BJ (cell line): ENCODE results near the gene KEAP1. TPM values are rescaled to one million over a fixed set of nuclear protein-coding genes. Genes with fewer than 3 reads are reported as not detected.

ENCODE experiments used
- CTCF ChIA-PET: fragments of 350-600 bp; formaldehyde crosslinking; extraction: SDS; loops from one replicate; lab custom pipeline; 2021; ENCODE audit warnings: antibody characterized with exemption, inconsistent platforms; lab: Yijun Ruan, JAX
- POLR2A ChIA-PET: fragments of 300-600 bp; sonication (Branson Sonifier 250); formaldehyde crosslinking; extraction: SDS; loops from one replicate; lab custom pipeline; 2021; ENCODE audit warnings: antibody characterized with exemption; lab: Charles Lee
- DNase-seq: peaks from one replicate; pipeline ENCODE4 v3.0.0-alpha.2; 2011; ENCODE audit warnings: low read depth
- H3K27me3 ChIP-seq: 2 replicates; pipeline ENCODE4 v1.6.0; 2011; ENCODE audit warnings: low read length; ENCODE audit not compliant: control insufficient read depth, insufficient read depth
- H3K36me3 ChIP-seq: 2 replicates; pipeline ENCODE4 v1.5.1; 2011; ENCODE audit warnings: low read length; ENCODE audit not compliant: control insufficient read depth, insufficient read depth
- H3K4me3 ChIP-seq: 2 replicates; pipeline ENCODE4 v1.5.1; 2011; ENCODE audit warnings: low read depth, mild to moderate bottlenecking, control low read depth, low read length
- polyA plus RNA-seq: library from polyadenylated mRNA; depleted of rRNA; stranded (reverse); fragments of >200 nt; gene quantifications from 2 replicates; pipeline ENCODE4 v1.2.3, GENCODE V29; 2011
- TF ChIP-seq, protein P1 (sequence below): IDR thresholded peaks from 2 replicates; pipeline ENCODE4 v1.5.1; 2011; ENCODE audit warnings: low read depth, mild to moderate bottlenecking, control low read depth, inconsistent platforms, low read length, moderate library complexity; ENCODE audit not compliant: insufficient read depth

The KEAP1 gene
- polyA plus RNA-seq, 1 experiment, result 114 TPM

DNA sequence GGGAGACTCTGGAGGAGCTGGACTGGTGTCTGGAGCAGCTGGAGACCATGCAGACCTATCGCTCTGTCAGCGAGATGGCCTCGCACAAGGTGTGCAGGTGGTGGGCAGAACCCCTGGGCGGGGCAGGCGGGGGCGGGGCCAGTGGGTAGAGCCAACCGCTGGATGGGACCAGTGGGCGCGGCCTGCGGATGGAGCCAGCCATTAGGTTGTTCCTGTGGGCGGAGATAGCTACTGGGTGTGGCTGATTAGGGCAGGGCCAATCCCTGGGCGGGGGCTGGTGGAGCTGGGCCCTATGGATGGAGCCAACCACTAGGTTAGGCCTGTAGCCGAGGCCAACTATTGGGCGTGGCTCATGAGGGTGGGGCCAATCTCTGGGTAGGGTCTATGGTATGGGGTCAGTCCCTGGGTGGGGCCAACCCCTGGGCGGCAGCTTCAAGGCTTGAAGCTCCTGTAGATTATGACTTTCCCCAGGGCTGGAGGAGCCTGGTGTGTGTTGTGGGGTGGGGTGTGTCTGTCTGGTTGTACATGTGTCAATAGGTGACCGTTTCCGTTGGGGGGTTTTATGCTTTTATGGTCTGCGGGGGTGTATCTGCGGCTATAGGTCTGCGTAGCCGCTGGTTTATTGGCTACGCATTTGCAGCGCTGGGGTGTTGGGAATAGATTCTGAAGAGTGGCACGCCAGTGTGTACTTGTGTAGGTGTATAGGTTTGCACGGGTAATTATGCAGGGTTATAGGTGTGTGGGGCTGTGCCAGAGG, 52.1 kb downstream of the KEAP1 start:
- TF ChIP-seq, protein P1, sequence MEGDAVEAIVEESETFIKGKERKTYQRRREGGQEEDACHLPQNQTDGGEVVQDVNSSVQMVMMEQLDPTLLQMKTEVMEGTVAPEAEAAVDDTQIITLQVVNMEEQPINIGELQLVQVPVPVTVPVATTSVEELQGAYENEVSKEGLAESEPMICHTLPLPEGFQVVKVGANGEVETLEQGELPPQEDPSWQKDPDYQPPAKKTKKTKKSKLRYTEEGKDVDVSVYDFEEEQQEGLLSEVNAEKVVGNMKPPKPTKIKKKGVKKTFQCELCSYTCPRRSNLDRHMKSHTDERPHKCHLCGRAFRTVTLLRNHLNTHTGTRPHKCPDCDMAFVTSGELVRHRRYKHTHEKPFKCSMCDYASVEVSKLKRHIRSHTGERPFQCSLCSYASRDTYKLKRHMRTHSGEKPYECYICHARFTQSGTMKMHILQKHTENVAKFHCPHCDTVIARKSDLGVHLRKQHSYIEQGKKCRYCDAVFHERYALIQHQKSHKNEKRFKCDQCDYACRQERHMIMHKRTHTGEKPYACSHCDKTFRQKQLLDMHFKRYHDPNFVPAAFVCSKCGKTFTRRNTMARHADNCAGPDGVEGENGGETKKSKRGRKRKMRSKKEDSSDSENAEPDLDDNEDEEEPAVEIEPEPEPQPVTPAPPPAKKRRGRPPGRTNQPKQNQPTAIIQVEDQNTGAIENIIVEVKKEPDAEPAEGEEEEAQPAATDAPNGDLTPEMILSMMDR, result no peak
- ChIA-PET POLR2A (no interaction called here), CTCF (interaction anchor here (2.1 kb wide), 1 partner anchor 28 kb away, joined by 6 read pairs; no protein-coding TSS in a partner anchor)
- Histone ChIP-seq H3K27me3 (no peaks in the 10 kb centered on the region), H3K36me3 (peaks cover 13% of the 10 kb centered on the region), H3K4me3 (no peak overlapping the region)
- DNase-seq, result no peak

DNA sequence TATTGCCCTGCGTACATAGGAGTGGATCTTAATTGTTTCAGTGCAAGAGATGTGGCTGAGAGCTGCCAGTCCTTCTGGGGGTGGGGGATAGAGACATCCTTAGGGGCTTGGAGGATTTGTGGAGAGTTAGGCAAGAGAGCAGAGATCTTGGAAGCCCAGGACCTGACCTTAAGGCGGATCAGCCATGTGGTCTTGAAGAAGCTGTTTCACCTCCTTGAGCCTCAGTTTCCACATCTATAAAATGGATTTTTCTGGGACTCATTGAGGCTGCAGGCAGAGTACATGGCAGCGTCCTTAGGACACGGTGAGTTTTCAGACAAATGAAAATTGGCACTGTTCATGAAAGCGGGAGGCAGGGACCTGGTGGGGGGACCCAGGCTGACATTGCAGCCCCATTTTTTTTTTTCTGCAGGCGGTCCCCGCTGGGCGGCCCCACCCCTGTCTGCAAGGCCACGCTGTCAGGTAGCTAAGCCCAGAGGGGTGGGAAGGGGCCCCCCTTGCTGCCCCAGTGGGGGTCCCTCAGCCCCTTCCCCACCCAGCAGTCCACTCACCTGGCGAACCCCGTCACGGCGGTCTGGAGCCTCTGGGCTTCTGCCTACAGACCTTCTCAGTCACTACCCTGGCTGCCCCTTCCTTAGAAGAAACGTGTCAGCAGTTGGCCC, 52.8 kb downstream of the KEAP1 start:
- Histone ChIP-seq H3K36me3 (peaks cover 13% of the 10 kb centered on the region), H3K27me3 (no peaks in the 10 kb centered on the region), H3K4me3 (no peak overlapping the region)
- POLR2A ChIA-PET, result no interaction called here
- TF ChIP-seq, protein P1, result no peak
- no peak for DNase-seq
- CTCF ChIA-PET, result interaction anchor here (2.1 kb wide), 1 partner anchor 27 kb away, joined by 6 read pairs; no protein-coding TSS in a partner anchor

DNA sequence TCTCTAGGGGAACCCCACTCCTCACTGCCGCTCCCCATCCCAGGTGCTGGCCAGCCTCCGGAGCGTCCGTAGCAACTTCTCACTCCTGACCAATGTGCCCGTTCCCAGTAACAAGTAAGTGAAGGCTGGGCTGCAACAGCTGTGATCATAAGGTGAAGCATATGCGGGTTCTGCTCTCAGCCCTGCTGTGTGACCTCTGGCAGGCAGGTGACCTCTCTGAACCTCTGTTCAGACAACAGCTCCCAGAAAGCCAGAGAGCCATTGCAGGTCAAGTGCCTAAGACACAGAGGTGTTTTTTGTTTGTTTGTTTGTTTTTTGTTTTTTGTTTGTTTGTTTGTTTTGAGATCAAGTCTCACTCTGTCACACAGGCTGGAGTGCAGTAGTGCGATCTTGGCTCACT, 54.1 kb downstream of the KEAP1 start:
- Histone ChIP-seq H3K4me3 (no peak overlapping the region), H3K36me3 (peaks cover 13% of the 10 kb centered on the region), H3K27me3 (no peaks in the 10 kb centered on the region)
- ChIA-PET POLR2A (no interaction called here), CTCF (no interaction called here)
- TF ChIP-seq, protein P1, result no peak
- DNase-seq, result no peak

DNA sequence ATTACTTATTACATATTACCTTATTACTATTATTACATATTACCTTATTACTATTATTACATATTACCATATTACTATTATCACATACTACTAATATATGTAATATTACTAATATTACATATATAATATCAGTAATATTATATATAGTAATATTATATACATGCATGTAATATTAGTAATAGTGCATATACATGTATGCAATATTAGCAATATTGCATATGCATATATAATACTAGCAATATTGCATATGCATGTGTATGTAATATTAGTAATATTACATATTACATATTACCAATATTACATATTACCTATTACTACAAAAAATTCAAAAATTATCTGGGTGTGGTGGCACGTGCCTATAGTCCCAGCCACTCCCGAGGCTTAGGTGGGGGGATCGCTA, 60.5 kb downstream of the KEAP1 start:
- TF ChIP-seq, protein P1, result no peak
- H3K27me3 ChIP-seq, result no peaks in the 10 kb centered on the region
- POLR2A ChIA-PET, result no interaction called here
- no peak for DNase-seq
- H3K36me3 ChIP-seq, result peaks cover 3% of the 10 kb centered on the region
- CTCF ChIA-PET, result no interaction called here
- H3K4me3 ChIP-seq, result no peak overlapping the region

DNA sequence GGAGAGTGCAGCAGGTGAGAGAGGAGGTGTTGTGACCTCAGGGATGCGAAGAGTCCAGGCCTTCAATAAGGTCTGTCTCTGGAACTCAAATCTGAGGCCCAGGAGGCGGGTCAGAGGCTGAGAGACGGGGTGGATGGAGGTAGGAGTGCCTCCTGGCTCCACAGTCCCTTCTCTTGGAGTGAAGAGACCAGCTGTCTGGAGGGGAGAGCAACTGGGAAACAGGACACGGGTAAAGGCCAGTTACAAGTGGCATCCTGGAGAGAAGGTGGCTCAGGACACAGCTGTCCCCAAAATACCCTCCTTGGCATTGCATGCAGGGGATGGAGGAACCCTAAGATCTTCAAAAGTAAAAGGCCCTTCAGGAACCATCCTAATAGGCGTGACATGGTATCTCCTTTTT, 63.6 kb downstream of the KEAP1 start:
- no peaks in the 10 kb centered on the region for H3K27me3 ChIP-seq
- peaks cover 2% of the 10 kb centered on the region; the same call in 1 of the 2 replicates for H3K36me3 ChIP-seq
- POLR2A ChIA-PET, result no interaction called here
- TF ChIP-seq, protein P1, result no peak
- no peak for DNase-seq
- no peak overlapping the region for H3K4me3 ChIP-seq
- CTCF ChIA-PET, result interaction anchor here (1.0 to 2.0 kb wide), 2 partner anchors 16 to 51 kb away, joined by 3 to 7 read pairs; no protein-coding TSS in a partner anchor
